ENCODE data around the gene CCDC146.

GRCh38 chr7:77245015-77245755, 122.8 kb downstream of the CCDC146 start:
- TF ChIP-seq POLR2A (IDR thresholded peaks at IDR 0.05; ENCODE audit: control extremely low read depth in 1 of 2, low read depth in 2 of 2, low read length in 2 of 2): no peak
- TF ChIP-seq CREB1 (IDR thresholded peaks at IDR 0.05): no peak
- TF ChIP-seq TAF1 (IDR thresholded peaks at IDR 0.05; ENCODE audit: low read depth, low read length): no peak
- TF ChIP-seq CTCF (IDR thresholded peaks at IDR 0.05; ENCODE audit: control extremely low read depth in 1 of 3, insufficient read depth in 1 of 3, low read depth in 1 of 3, low read length in 3 of 3): no peak
- TF ChIP-seq SP4 (IDR thresholded peaks at IDR 0.05; ENCODE audit: low read length): no peak
- no peak for TF ChIP-seq JUN (IDR thresholded peaks at IDR 0.05; ENCODE audit: low read depth, low read length)
- TF ChIP-seq, protein P1, sequence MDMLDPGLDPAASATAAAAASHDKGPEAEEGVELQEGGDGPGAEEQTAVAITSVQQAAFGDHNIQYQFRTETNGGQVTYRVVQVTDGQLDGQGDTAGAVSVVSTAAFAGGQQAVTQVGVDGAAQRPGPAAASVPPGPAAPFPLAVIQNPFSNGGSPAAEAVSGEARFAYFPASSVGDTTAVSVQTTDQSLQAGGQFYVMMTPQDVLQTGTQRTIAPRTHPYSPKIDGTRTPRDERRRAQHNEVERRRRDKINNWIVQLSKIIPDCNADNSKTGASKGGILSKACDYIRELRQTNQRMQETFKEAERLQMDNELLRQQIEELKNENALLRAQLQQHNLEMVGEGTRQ (IDR thresholded peaks at IDR 0.05; ENCODE audit: low read length): no peak
- no peak for TF ChIP-seq ZNF274 (IDR thresholded peaks at IDR 0.05; ENCODE audit: borderline replicate concordance, extremely low read depth, low read length)
- no peak for TF ChIP-seq EP300 (IDR thresholded peaks at IDR 0.05; ENCODE audit: borderline replicate concordance in 1 of 2, low read depth in 2 of 2, low read length in 2 of 2)
- no peak for TF ChIP-seq CBX8 (IDR thresholded peaks at IDR 0.05; ENCODE audit: borderline replicate concordance, low read depth, low read length)
- TF ChIP-seq SIX5 (IDR thresholded peaks at IDR 0.05; ENCODE audit: low read depth, low read length): no peak
- TF ChIP-seq MAX (IDR thresholded peaks at IDR 0.05): no peak

Data from H1 (cell line).